GM23338 (cell line): ENCODE measurements around the gene RTCA. TPM values are rescaled to one million over a fixed set of nuclear protein-coding genes. Genes with fewer than 3 reads are reported as not detected.

ENCODE experiments used
- ATAC-seq: fragments of 200-7000 bp; cut with Tn5 transposase; 3 replicates; pipeline ENCODE4 v1.9.1; 2020
- DNase-seq: peaks from one replicate; pipeline ENCODE4 v3.0.0-alpha.2; 2015; ENCODE audit warnings: low spot score
- H2AFZ ChIP-seq: fragments of 200-600 bp; sonication (generic); 2 replicates; pipeline ENCODE4 v1.8.0; 2016; ENCODE audit warnings: antibody characterized with exemption, mild to moderate bottlenecking, moderate library complexity
- H3F3A ChIP-seq: fragments of 200-600 bp; sonication (generic); replicated peaks from 2 replicates; pipeline ENCODE4 v1.8.0; 2017; ENCODE audit warnings: antibody characterized with exemption, mixed run types, low read depth
- H3K27ac ChIP-seq: fragments of 200-600 bp; sonication (generic); 2 replicates; pipeline ENCODE4 v1.6.1; 2016; ENCODE audit warnings: low read depth
- H3K27me3 ChIP-seq: fragments of 200-600 bp; sonication (generic); 2 replicates; pipeline ENCODE4 v1.8.0; 2016; ENCODE audit warnings: mild to moderate bottlenecking, mixed run types, moderate library complexity; ENCODE audit not compliant: insufficient read depth
- H3K36me3 ChIP-seq: fragments of 200-600 bp; sonication (generic); 2 replicates; pipeline ENCODE4 v1.8.0; 2016; ENCODE audit warnings: mild to moderate bottlenecking; ENCODE audit not compliant: insufficient read depth
- H3K4me1 ChIP-seq: fragments of 200-600 bp; sonication (generic); 2 replicates; pipeline ENCODE4 v1.8.0; 2016; ENCODE audit warnings: mild to moderate bottlenecking, moderate library complexity; ENCODE audit not compliant: insufficient read depth
- H3K4me2 ChIP-seq: fragments of 200-600 bp; sonication (generic); 2 replicates; pipeline ENCODE4 v1.7.1; 2017; ENCODE audit warnings: mixed run types
- H3K4me3 ChIP-seq: fragments of 200-600 bp; sonication (generic); 2 replicates; pipeline ENCODE4 v1.6.1; 2016; ENCODE audit warnings: mixed run types
- H3K79me2 ChIP-seq: fragments of 200-600 bp; sonication (generic); replicated peaks from 2 replicates; pipeline ENCODE4 v1.8.0; 2017; ENCODE audit warnings: mild to moderate bottlenecking; ENCODE audit not compliant: insufficient read depth
- H3K9me2 ChIP-seq: fragments of 200-600 bp; sonication (generic); 2 replicates; pipeline ENCODE4 v1.8.0; 2017; ENCODE audit not compliant: insufficient read depth
- H4K20me1 ChIP-seq: fragments of 200-600 bp; sonication (generic); replicated peaks from 2 replicates; pipeline ENCODE4 v1.8.0; 2017; ENCODE audit warnings: mild to moderate bottlenecking; ENCODE audit not compliant: insufficient read depth
- H3K27ac Mint-ChIP-seq: 2 replicates; pipeline ENCODE4 v1.8.0; 2020; ENCODE audit warnings: inconsistent platforms, mild to moderate bottlenecking, moderate library complexity, mixed read lengths
- H3K27me3 Mint-ChIP-seq: 3 replicates; pipeline ENCODE4 v1.8.0; 2022; ENCODE audit warnings: low read depth, mild to moderate bottlenecking, moderate library complexity, mixed read lengths, inconsistent platforms; ENCODE audit not compliant: insufficient read depth, poor library complexity
- H3K36me3 Mint-ChIP-seq: 3 replicates; pipeline ENCODE4 v1.8.0; 2021; ENCODE audit warnings: low read depth, mild to moderate bottlenecking, inconsistent platforms, moderate library complexity, mixed read lengths
- H3K4me1 Mint-ChIP-seq: 3 replicates; pipeline ENCODE4 v1.8.0; 2020; ENCODE audit warnings: mild to moderate bottlenecking, inconsistent platforms, mixed read lengths
- H3K4me3 Mint-ChIP-seq: 3 replicates; pipeline ENCODE4 v1.8.0; 2021; ENCODE audit warnings: moderate library complexity, mild to moderate bottlenecking, inconsistent platforms, mixed read lengths
- H3K9me3 Mint-ChIP-seq: 3 replicates; pipeline ENCODE4 v1.8.0; 2020; ENCODE audit warnings: moderate library complexity, mild to moderate bottlenecking, inconsistent platforms, mixed read lengths
- EZH2 ChIP-seq: fragments of 200-600 bp; sonication (generic); IDR thresholded peaks from one replicate; pipeline ENCODE4 v1.8.0; 2017; ENCODE audit warnings: antibody characterized with exemption, mild to moderate bottlenecking, low read depth; ENCODE audit not compliant: unreplicated experiment
- EZH2phosphoT487 ChIP-seq: fragments of 200-600 bp; sonication (generic); IDR thresholded peaks from one replicate; pipeline ENCODE4 v1.8.1; 2018; ENCODE audit warnings: antibody characterized with exemption; ENCODE audit not compliant: unreplicated experiment
- NANOG ChIP-seq: IDR thresholded peaks from 2 replicates; pipeline ENCODE4 v1.6.1; 2016; ENCODE audit warnings: antibody characterized with exemption, borderline replicate concordance
- STAT1 ChIP-seq: IDR thresholded peaks from one replicate; pipeline ENCODE4 v1.6.1; 2016; ENCODE audit warnings: antibody characterized with exemption; ENCODE audit not compliant: unreplicated experiment
- polyA plus RNA-seq: library from polyadenylated mRNA; unstranded; fragments of >200 nt; fragmentation: Nextera tagmentation; extraction: Ambion mirVana; gene quantifications from 2 replicates; pipeline ENCODE4 v1.2.1, GENCODE V29; 2016
- total RNA-seq: library from RNA; depleted of rRNA; stranded (reverse); fragments of >200 nt; shearing (Covaris generic); gene quantifications from 2 replicates; pipeline ENCODE4 v1.2.3, GENCODE V29; 2014
- TF ChIP-seq, protein P1 (sequence below): IDR thresholded peaks from one replicate; pipeline ENCODE4 v1.6.1; 2018; ENCODE audit warnings: antibody characterized with exemption; ENCODE audit not compliant: unreplicated experiment
- TF ChIP-seq, protein P2 (sequence below): fragments of 250-450 bp; sonication (Bioruptor Pico); IDR thresholded peaks from 2 replicates; pipeline ENCODE4 v1.5.0; 2020; ENCODE audit warnings: mild to moderate bottlenecking, moderate library complexity
- TF ChIP-seq, protein P3 (sequence below): IDR thresholded peaks from 2 replicates; pipeline ENCODE4 v1.6.1; 2016; ENCODE audit warnings: antibody characterized with exemption

Gene RTCA
- total and polyA plus RNA-seq, 2 experiments from 2014 or later, result 36.6 TPM

DNA sequence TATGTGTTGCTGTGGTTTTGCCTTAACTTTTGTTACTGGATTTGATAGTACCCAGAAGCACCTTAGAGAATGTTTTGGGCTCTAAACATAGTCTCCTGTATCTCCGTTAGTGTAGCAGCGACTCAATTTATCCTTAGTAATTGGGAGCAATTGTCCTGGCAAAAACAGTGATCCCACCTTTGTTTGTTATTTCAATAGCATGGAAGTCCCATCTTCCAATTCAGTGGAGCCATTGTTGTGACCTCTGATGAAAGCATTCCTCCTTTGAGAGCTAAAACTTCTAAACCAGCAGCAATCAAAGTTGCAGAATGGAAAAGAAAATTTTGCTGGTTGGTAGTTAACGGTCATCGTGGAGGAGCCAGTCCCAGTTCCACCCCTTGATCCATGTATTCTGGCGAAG is 34.7 kb downstream of the RTCA start:
- TF ChIP-seq, protein P1, sequence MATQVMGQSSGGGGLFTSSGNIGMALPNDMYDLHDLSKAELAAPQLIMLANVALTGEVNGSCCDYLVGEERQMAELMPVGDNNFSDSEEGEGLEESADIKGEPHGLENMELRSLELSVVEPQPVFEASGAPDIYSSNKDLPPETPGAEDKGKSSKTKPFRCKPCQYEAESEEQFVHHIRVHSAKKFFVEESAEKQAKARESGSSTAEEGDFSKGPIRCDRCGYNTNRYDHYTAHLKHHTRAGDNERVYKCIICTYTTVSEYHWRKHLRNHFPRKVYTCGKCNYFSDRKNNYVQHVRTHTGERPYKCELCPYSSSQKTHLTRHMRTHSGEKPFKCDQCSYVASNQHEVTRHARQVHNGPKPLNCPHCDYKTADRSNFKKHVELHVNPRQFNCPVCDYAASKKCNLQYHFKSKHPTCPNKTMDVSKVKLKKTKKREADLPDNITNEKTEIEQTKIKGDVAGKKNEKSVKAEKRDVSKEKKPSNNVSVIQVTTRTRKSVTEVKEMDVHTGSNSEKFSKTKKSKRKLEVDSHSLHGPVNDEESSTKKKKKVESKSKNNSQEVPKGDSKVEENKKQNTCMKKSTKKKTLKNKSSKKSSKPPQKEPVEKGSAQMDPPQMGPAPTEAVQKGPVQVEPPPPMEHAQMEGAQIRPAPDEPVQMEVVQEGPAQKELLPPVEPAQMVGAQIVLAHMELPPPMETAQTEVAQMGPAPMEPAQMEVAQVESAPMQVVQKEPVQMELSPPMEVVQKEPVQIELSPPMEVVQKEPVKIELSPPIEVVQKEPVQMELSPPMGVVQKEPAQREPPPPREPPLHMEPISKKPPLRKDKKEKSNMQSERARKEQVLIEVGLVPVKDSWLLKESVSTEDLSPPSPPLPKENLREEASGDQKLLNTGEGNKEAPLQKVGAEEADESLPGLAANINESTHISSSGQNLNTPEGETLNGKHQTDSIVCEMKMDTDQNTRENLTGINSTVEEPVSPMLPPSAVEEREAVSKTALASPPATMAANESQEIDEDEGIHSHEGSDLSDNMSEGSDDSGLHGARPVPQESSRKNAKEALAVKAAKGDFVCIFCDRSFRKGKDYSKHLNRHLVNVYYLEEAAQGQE, result no peak
- H3K4me2 ChIP-seq, result no peak overlapping the region

DNA sequence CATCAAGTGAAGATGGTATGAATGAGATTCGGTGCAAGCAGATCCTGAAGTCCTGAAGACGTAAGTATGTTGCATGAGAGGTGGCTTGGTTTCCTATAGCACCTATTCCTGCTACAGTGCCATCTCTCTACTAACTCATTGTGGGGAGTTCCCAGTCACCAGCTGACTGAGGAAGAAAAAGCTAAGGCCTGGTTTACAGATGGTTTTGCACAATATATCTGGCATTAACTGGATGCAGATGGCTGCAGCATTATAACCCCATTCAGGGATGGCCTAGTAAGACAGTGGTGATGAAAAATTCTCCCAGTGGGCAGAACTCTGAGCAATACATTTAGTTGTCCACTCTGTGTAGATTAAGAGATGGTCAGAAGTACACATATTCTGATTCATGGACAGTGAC is 36.7 kb downstream of the RTCA start:
- Histone ChIP-seq H4K20me1 (no peaks in the 10 kb centered on the region), H3K79me2 (no peaks in the 10 kb centered on the region), H2AFZ (no peak overlapping the region), H3K4me1 (peaks cover 31% of the 10 kb centered on the region), H3F3A (no peaks in the 10 kb centered on the region), H3K27ac (no peak overlapping the region), H3K4me3 (no peak overlapping the region), H3K27me3 (no peaks in the 10 kb centered on the region), H3K4me2 (no peak overlapping the region), H3K9me2 (no peaks in the 10 kb centered on the region), H3K36me3 (no peaks in the 10 kb centered on the region)
- no peak overlapping the region for H3K27ac Mint-ChIP-seq
- H3K4me3 Mint-ChIP-seq, result no peak overlapping the region
- H3K27me3 Mint-ChIP-seq, result peaks cover under 1% of the 10 kb centered on the region
- peaks cover 25% of the 10 kb centered on the region for H3K4me1 Mint-ChIP-seq
- no peak for DNase-seq
- H3K36me3 Mint-ChIP-seq, result peaks cover 3% of the 10 kb centered on the region; the same call in 2 of the 3 replicates
- H3K9me3 Mint-ChIP-seq, result peaks cover 3% of the 10 kb centered on the region; the same call in 1 of the 3 replicates
- ATAC-seq, result no peak
- TF ChIP-seq, protein P2, sequence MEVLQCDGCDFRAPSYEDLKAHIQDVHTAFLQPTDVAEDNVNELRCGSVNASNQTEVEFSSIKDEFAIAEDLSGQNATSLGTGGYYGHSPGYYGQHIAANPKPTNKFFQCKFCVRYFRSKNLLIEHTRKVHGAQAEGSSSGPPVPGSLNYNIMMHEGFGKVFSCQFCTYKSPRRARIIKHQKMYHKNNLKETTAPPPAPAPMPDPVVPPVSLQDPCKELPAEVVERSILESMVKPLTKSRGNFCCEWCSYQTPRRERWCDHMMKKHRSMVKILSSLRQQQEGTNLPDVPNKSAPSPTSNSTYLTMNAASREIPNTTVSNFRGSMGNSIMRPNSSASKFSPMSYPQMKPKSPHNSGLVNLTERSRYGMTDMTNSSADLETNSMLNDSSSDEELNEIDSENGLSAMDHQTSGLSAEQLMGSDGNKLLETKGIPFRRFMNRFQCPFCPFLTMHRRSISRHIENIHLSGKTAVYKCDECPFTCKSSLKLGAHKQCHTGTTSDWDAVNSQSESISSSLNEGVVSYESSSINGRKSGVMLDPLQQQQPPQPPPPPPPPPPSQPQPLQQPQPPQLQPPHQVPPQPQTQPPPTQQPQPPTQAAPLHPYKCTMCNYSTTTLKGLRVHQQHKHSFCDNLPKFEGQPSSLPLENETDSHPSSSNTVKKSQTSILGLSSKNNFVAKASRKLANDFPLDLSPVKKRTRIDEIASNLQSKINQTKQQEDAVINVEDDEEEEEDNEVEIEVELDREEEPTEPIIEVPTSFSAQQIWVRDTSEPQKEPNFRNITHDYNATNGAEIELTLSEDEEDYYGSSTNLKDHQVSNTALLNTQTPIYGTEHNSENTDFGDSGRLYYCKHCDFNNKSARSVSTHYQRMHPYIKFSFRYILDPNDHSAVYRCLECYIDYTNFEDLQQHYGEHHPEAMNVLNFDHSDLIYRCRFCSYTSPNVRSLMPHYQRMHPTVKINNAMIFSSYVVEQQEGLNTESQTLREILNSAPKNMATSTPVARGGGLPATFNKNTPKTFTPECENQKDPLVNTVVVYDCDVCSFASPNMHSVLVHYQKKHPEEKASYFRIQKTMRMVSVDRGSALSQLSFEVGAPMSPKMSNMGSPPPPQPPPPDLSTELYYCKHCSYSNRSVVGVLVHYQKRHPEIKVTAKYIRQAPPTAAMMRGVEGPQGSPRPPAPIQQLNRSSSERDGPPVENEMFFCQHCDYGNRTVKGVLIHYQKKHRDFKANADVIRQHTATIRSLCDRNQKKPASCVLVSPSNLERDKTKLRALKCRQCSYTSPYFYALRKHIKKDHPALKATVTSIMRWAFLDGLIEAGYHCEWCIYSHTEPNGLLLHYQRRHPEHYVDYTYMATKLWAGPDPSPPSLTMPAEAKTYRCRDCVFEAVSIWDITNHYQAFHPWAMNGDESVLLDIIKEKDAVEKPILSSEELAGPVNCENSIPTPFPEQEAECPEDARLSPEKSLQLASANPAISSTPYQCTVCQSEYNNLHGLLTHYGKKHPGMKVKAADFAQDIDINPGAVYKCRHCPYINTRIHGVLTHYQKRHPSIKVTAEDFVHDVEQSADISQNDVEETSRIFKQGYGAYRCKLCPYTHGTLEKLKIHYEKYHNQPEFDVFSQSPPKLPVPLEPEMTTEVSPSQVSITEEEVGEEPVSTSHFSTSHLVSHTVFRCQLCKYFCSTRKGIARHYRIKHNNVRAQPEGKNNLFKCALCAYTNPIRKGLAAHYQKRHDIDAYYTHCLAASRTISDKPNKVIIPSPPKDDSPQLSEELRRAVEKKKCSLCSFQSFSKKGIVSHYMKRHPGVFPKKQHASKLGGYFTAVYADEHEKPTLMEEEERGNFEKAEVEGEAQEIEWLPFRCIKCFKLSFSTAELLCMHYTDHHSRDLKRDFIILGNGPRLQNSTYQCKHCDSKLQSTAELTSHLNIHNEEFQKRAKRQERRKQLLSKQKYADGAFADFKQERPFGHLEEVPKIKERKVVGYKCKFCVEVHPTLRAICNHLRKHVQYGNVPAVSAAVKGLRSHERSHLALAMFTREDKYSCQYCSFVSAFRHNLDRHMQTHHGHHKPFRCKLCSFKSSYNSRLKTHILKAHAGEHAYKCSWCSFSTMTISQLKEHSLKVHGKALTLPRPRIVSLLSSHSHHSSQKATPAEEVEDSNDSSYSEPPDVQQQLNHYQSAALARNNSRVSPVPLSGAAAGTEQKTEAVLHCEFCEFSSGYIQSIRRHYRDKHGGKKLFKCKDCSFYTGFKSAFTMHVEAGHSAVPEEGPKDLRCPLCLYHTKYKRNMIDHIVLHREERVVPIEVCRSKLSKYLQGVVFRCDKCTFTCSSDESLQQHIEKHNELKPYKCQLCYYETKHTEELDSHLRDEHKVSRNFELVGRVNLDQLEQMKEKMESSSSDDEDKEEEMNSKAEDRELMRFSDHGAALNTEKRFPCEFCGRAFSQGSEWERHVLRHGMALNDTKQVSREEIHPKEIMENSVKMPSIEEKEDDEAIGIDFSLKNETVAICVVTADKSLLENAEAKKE (CRISPR knock-in tag), result no peak
- TF ChIP-seq EZH2, result no peak
- no peak for TF ChIP-seq NANOG
- TF ChIP-seq EZH2phosphoT487, result no peak
- no peak for TF ChIP-seq STAT1
- TF ChIP-seq, protein P3, sequence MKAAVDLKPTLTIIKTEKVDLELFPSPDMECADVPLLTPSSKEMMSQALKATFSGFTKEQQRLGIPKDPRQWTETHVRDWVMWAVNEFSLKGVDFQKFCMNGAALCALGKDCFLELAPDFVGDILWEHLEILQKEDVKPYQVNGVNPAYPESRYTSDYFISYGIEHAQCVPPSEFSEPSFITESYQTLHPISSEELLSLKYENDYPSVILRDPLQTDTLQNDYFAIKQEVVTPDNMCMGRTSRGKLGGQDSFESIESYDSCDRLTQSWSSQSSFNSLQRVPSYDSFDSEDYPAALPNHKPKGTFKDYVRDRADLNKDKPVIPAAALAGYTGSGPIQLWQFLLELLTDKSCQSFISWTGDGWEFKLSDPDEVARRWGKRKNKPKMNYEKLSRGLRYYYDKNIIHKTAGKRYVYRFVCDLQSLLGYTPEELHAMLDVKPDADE, result no peak

More for the DNA sequence above, 34.7 kb downstream of the RTCA start:
- peaks cover 28% of the 10 kb centered on the region for H3K4me1 ChIP-seq
- no peak overlapping the region for H3K27ac ChIP-seq
- no peak overlapping the region for H3K27ac Mint-ChIP-seq
- H3K27me3 Mint-ChIP-seq, result peaks cover 2% of the 10 kb centered on the region
- H3K36me3 ChIP-seq, result no peaks in the 10 kb centered on the region
- no peak overlapping the region for H3K4me3 ChIP-seq
- no peaks in the 10 kb centered on the region for H3K79me2 ChIP-seq
- H3K27me3 ChIP-seq, result no peaks in the 10 kb centered on the region
- H2AFZ ChIP-seq, result no peak overlapping the region
- no peaks in the 10 kb centered on the region for H4K20me1 ChIP-seq
- no peak for ATAC-seq
- DNase-seq, result no peak
- peaks cover 4% of the 10 kb centered on the region; the same call in 2 of the 3 replicates for H3K9me3 Mint-ChIP-seq
- H3K4me1 Mint-ChIP-seq, result peaks cover 27% of the 10 kb centered on the region
- H3F3A ChIP-seq, result no peaks in the 10 kb centered on the region
- no peak overlapping the region for H3K4me3 Mint-ChIP-seq
- peaks cover 5% of the 10 kb centered on the region; the same call in 1 of the 3 replicates for H3K36me3 Mint-ChIP-seq
- no peaks in the 10 kb centered on the region for H3K9me2 ChIP-seq
